Measurements from ENCODE around the gene LRRC73.
"Not testable (repeated sequence)": the region's sequence is repeated elsewhere in the genome, so short reads cannot be mapped to it uniquely, and the experiment has no call there.

The LRRC73 gene

GRCh38 chr6:43461936-43462335 lies 48.2 kb downstream of the LRRC73 start:
- no peak overlapping the region for H3K27ac ChIP-seq
- no peaks in the 10 kb centered on the region for H3K36me3 ChIP-seq (replicated peaks)
- TF ChIP-seq CTCF (IDR thresholded peaks at IDR 0.05; ENCODE audit: low read depth, low read length, missing control alignments): no peak
- no peaks in the 10 kb centered on the region for H3K27me3 ChIP-seq (replicated peaks)
- H3K4me3 ChIP-seq (ENCODE audit: low read depth, low read length): no peak overlapping the region
- DNase-seq: no peak
- in situ Hi-C loops (cut with HindIII; ENCODE audit: low pct_ligation_motif_present, low sequenced_read_pairs): no loop called here

DNA sequence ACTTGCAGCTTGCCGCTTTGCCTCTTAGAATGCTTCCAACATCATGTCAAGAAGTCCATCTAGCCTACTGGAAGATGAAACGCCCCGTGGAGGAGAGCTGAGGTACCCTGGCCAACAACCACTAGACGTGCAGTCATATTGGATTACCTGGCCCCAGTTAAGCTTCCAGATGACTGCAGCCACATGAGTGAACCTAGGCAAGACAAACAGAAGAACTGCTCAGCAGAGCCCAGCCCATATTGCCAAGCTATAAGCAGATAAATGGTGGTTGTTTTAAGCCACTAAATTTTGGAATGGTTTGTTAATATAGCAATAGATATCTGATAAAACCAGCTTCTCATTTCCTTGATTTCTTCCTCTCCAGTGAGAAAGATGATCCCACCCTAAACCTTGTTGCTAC lies 50.1 kb downstream of the LRRC73 start:
- Histone ChIP-seq H3K4me3 (ENCODE audit: low read depth, low read length) (no peak overlapping the region), H3K27me3 (replicated peaks) (no peaks in the 10 kb centered on the region), H3K27ac (no peak overlapping the region), H3K36me3 (replicated peaks) (no peaks in the 10 kb centered on the region)
- in situ Hi-C loops (cut with HindIII; ENCODE audit: low pct_ligation_motif_present, low sequenced_read_pairs): no loop called here
- TF ChIP-seq CTCF (IDR thresholded peaks at IDR 0.05; ENCODE audit: low read depth, low read length, missing control alignments): no peak
- no peak for DNase-seq

- Histone ChIP-seq H3K27ac (no peak overlapping the region), H3K27me3 (replicated peaks) (no peaks in the 10 kb centered on the region), H3K36me3 (replicated peaks) (no peaks in the 10 kb centered on the region), H3K4me3 (ENCODE audit: low read depth, low read length) (no peak overlapping the region)
- no peak for TF ChIP-seq CTCF (IDR thresholded peaks at IDR 0.05; ENCODE audit: low read depth, low read length, missing control alignments)
- in situ Hi-C loops (cut with HindIII; ENCODE audit: low pct_ligation_motif_present, low sequenced_read_pairs): no loop called here
- DNase-seq: no peak
Observed at GRCh38 chr6:43459535-43459934, 50.6 kb downstream of the LRRC73 start.

DNA sequence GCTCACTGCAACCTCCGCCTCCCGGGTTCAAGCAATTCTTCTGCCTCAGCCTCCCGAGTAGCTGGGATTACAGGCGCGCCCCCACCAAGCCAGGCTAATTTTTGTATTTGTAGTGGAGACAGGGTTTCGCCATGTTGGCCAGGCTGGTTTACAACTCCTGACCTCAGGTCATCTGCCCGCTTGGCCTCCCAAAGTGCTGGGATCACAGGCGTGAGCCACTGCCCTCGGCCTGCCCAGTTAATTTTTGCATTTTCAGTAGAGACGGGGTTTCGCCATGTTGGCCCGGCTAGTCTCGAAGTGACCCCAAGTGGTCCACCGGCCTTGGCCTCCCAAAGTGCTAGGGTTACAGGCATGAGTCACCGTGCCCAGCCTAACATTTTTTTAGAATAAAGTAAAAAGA lies 52.0 kb downstream of the LRRC73 start:
- DNase-seq; in situ Hi-C loops (cut with HindIII; ENCODE audit: low pct_ligation_motif_present, low sequenced_read_pairs); H3K36me3 ChIP-seq (replicated peaks); H3K27ac ChIP-seq; H3K4me3 ChIP-seq (ENCODE audit: low read depth, low read length); H3K27me3 ChIP-seq (replicated peaks): not testable (repeated sequence)

DNA sequence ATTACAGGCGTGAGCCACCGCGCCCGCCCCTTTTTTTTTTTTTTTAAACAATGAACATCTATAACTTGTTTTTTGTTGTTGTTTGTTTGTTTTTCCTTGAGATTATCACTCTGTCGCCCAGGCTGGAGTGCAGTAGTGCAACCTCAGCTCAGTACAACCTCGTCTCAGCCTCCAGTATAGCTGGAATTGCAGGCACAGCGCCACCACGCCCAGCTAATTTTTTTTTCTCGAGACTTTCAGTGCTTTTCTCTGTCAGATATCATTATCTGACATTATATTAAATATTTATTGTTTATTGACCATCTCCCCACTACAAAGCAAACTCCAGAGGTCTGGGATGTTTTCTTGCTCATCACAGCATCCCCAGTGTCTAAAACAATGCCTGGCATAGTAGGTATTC lies 52.5 kb downstream of the LRRC73 start:
- in situ Hi-C loops (cut with HindIII; ENCODE audit: low pct_ligation_motif_present, low sequenced_read_pairs): no loop called here
- Histone ChIP-seq H3K27me3 (replicated peaks) (no peaks in the 10 kb centered on the region), H3K36me3 (replicated peaks) (no peaks in the 10 kb centered on the region), H3K4me3 (ENCODE audit: low read depth, low read length) (no peak overlapping the region), H3K27ac (no peak overlapping the region)
- no peak for DNase-seq
- no peak for TF ChIP-seq CTCF (IDR thresholded peaks at IDR 0.05; ENCODE audit: low read depth, low read length, missing control alignments)

Data from brain microvascular endothelial cell (primary cell).